Skeletal muscle satellite cell (primary cell): ENCODE data around the gene DCLRE1A.
"Not testable (repeated sequence)": the region's sequence is repeated elsewhere in the genome, so short reads cannot be mapped to it uniquely, and the experiment has no call there.

Experiments
- H3K27me3 ChIP-seq: 2 replicates; pipeline ENCODE4 v1.7.0; 2013; ENCODE audit warnings: low read length; ENCODE audit not compliant: control insufficient read depth, insufficient read depth
- H3K36me3 ChIP-seq: 2 replicates; pipeline ENCODE4 v1.7.0; 2013; ENCODE audit warnings: mild to moderate bottlenecking, control low read depth, low read length; ENCODE audit not compliant: insufficient read depth
- H3K4me1 ChIP-seq: 2 replicates; pipeline ENCODE4 v1.7.0; 2013; ENCODE audit warnings: low read length; ENCODE audit not compliant: control insufficient read depth, insufficient read depth
- H3K4me2 ChIP-seq: 2 replicates; pipeline ENCODE4 v1.7.0; 2013; ENCODE audit warnings: mild to moderate bottlenecking, low read length
- H3K4me3 ChIP-seq: 2 replicates; pipeline ENCODE4 v1.7.0; 2013; ENCODE audit warnings: low read length
- H3K9ac ChIP-seq: 2 replicates; pipeline ENCODE4 v1.7.0; 2013; ENCODE audit warnings: mild to moderate bottlenecking, low read depth, low read length, moderate library complexity
- H3K9me3 ChIP-seq: replicated peaks from 2 replicates; pipeline ENCODE4 v1.7.0; 2013; ENCODE audit warnings: mild to moderate bottlenecking, control low read depth, low read length

The DCLRE1A gene

GRCh38 chr10:113822174-113822573 lies 31.7 kb downstream of the DCLRE1A start:
- Histone ChIP-seq H3K36me3 (no peaks in the 10 kb centered on the region), H3K9ac (no peak overlapping the region), H3K4me3 (no peak overlapping the region), H3K9me3 (no peaks in the 10 kb centered on the region), H3K4me2 (no peak overlapping the region), H3K4me1 (no peaks in the 10 kb centered on the region), H3K27me3 (no peaks in the 10 kb centered on the region)

- H3K9me3 ChIP-seq, H3K36me3 ChIP-seq, H3K4me2 ChIP-seq, H3K4me1 ChIP-seq, H3K27me3 ChIP-seq, H3K4me3 ChIP-seq, H3K9ac ChIP-seq: not testable (repeated sequence)
These were observed 32.6 kb downstream of the DCLRE1A start for GRCh38 chr10:113821306-113821705.

- H3K4me2 ChIP-seq: no peak overlapping the region
- no peaks in the 10 kb centered on the region for H3K36me3 ChIP-seq
- H3K9ac ChIP-seq: no peak overlapping the region
- no peaks in the 10 kb centered on the region for H3K9me3 ChIP-seq
- H3K4me1 ChIP-seq: no peaks in the 10 kb centered on the region
- no peaks in the 10 kb centered on the region for H3K27me3 ChIP-seq
- no peak overlapping the region for H3K4me3 ChIP-seq
These were observed 33.4 kb downstream of the DCLRE1A start for GRCh38 chr10:113820507-113820906.

GRCh38 chr10:113819989-113820388 lies 33.9 kb downstream of the DCLRE1A start:
- Histone ChIP-seq H3K9ac (no peak overlapping the region), H3K9me3 (no peaks in the 10 kb centered on the region), H3K4me2 (no peak overlapping the region), H3K4me3 (no peak overlapping the region), H3K36me3 (no peaks in the 10 kb centered on the region), H3K27me3 (no peaks in the 10 kb centered on the region), H3K4me1 (no peaks in the 10 kb centered on the region)

- not testable (repeated sequence) for H3K9ac ChIP-seq, H3K27me3 ChIP-seq, H3K4me1 ChIP-seq
These were observed 39.2 kb downstream of the DCLRE1A start for GRCh38 chr10:113814700-113815099.

GRCh38 chr10:113808168-113808567 lies 45.7 kb downstream of the DCLRE1A start:
- Histone ChIP-seq H3K9ac (no peak overlapping the region), H3K4me3 (no peak overlapping the region), H3K4me2 (no peak overlapping the region), H3K36me3 (no peaks in the 10 kb centered on the region), H3K9me3 (no peaks in the 10 kb centered on the region), H3K27me3 (peaks cover 41% of the 10 kb centered on the region), H3K4me1 (no peaks in the 10 kb centered on the region)

More at GRCh38 chr10:113814700-113815099, 39.2 kb downstream of the DCLRE1A start:
- H3K9me3 ChIP-seq, H3K4me3 ChIP-seq, H3K4me2 ChIP-seq, H3K36me3 ChIP-seq: not testable (repeated sequence)

GRCh38 chr10:113806503-113806902 lies 47.4 kb downstream of the DCLRE1A start:
- no peak overlapping the region for H3K4me3 ChIP-seq
- H3K36me3 ChIP-seq: no peaks in the 10 kb centered on the region
- H3K27me3 ChIP-seq: peaks cover 41% of the 10 kb centered on the region
- no peaks in the 10 kb centered on the region for H3K4me1 ChIP-seq
- H3K9me3 ChIP-seq: no peaks in the 10 kb centered on the region
- no peak overlapping the region for H3K9ac ChIP-seq
- no peak overlapping the region for H3K4me2 ChIP-seq

- Histone ChIP-seq H3K4me2 (no peak overlapping the region), H3K9ac (no peak overlapping the region), H3K9me3 (no peaks in the 10 kb centered on the region), H3K36me3 (no peaks in the 10 kb centered on the region), H3K4me3 (no peak overlapping the region), H3K4me1 (no peaks in the 10 kb centered on the region), H3K27me3 (peaks cover 29% of the 10 kb centered on the region)
These were observed 50.9 kb downstream of the DCLRE1A start for GRCh38 chr10:113802997-113803396.

- no peak overlapping the region for H3K9ac ChIP-seq
- peaks cover 38% of the 10 kb centered on the region for H3K27me3 ChIP-seq
- no peak overlapping the region for H3K4me3 ChIP-seq
- no peaks in the 10 kb centered on the region for H3K9me3 ChIP-seq
- no peaks in the 10 kb centered on the region for H3K4me1 ChIP-seq
- no peak overlapping the region for H3K4me2 ChIP-seq
- H3K36me3 ChIP-seq: no peaks in the 10 kb centered on the region
These were observed 52.3 kb downstream of the DCLRE1A start for GRCh38 chr10:113801569-113801968.

- Histone ChIP-seq H3K4me1 (peaks cover 5% of the 10 kb centered on the region), H3K36me3 (no peaks in the 10 kb centered on the region), H3K27me3 (peaks cover 18% of the 10 kb centered on the region), H3K9ac (no peak overlapping the region), H3K4me2 (no peak overlapping the region), H3K9me3 (no peaks in the 10 kb centered on the region), H3K4me3 (no peak overlapping the region)
These were observed 62.2 kb downstream of the DCLRE1A start for GRCh38 chr10:113791691-113792090.

GRCh38 chr10:113788604-113789083 lies 65.2 kb downstream of the DCLRE1A start:
- Histone ChIP-seq H3K4me1 (peaks cover 5% of the 10 kb centered on the region), H3K27me3 (peaks cover 8% of the 10 kb centered on the region), H3K36me3 (no peaks in the 10 kb centered on the region), H3K4me3 (peak overlapping the region; percentile 9), H3K4me2 (peak overlapping the region; percentile 48), H3K9ac (no peak overlapping the region), H3K9me3 (no peaks in the 10 kb centered on the region)
